Measurements from ENCODE around the gene ARID3B. TPM values are rescaled to one million over a fixed set of nuclear protein-coding genes. Genes with fewer than 3 reads are reported as not detected.

The ARID3B gene, protein sequence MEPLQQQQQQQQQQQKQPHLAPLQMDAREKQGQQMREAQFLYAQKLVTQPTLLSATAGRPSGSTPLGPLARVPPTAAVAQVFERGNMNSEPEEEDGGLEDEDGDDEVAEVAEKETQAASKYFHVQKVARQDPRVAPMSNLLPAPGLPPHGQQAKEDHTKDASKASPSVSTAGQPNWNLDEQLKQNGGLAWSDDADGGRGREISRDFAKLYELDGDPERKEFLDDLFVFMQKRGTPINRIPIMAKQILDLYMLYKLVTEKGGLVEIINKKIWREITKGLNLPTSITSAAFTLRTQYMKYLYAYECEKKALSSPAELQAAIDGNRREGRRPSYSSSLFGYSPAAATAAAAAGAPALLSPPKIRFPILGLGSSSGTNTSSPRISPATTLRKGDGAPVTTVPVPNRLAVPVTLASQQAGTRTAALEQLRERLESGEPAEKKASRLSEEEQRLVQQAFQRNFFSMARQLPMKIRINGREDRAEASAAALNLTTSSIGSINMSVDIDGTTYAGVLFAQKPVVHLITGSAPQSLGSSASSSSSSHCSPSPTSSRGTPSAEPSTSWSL
- 3.7 and 7.0 TPM in 2 replicates for total RNA-seq

GRCh38 chr15:74540761-74541493 is at the start of gene ARID3B:
Gene ARID3B (plus strand): TSS chr15:74541220. CDS start chr15:74543937, 2,717 bp downstream.

DNA sequence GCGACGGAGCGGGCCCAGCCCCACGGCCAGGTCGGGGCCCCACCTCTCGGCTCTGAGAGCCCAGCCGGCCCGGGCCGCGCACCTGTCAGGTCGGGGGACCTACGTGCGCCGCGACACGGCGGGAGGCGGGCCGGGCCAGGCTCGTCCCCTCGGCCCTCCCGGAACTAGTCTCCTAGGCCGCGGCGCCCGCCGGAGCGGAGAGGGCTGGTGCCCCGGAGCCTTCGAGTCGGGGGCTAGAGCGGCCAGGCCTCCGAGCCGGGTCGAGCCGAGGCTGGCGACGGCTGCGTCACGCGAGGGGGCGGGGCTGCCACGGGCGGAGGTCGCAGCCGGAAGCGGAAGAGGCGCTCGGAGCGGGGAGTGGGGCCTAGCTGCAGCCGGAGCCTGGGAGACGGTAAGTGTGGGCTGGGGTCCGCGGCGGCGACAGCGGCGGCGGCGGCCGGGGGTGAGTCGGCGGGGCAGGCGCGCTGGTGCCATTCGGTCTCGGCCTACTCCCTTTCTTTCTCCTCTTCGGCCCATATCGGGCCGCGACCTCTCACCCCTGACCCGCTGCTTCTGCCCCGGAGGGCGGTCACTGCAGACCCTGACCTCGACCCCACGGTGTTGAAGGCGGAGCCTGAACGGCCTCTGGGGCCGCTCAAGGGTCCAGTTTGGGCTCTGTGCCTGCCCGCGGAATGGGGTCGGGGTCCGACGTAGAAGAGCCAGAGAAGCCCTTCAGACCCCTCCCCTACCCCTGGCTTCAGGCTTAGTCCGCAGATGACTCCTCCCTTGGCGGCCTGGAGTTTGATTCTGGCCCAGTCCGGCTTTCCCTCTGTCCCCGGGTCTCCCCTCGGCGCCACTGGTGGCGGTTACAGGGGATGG is 74.7 kb downstream of the ARID3B start, which contains the start of gene CLK3:
TSS of gene CLK3 (plus strand) at position 329 of the 858 bp plus-strand sequence. CDS start 3,361 bp downstream, outside the sequence.

Other genes with a start within 250 kb of the ARID3B start
- 1.1 and 1.6 TPM in 2 replicates for gene CYP11A1, start 173.6 kb upstream of the ARID3B start, total RNA-seq
- gene SEMA7A, start 107.3 kb upstream of the ARID3B start, total RNA-seq, result 33.8 and 96.3 TPM in 2 replicates
- gene UBL7, start 80.1 kb upstream of the ARID3B start, total RNA-seq, result 64.4 and 64.9 TPM in 2 replicates
- 55.5 and 71.5 TPM in 2 replicates for gene CLK3, start 74.6 kb downstream of the ARID3B start, total RNA-seq
- 14.1 and 15.6 TPM in 2 replicates for gene EDC3, start 154.8 kb downstream of the ARID3B start, total RNA-seq
- gene CYP1A1, start 184.3 kb downstream of the ARID3B start, total RNA-seq, result not detected in 2 replicates
- gene CYP1A2, start 207.6 kb downstream of the ARID3B start, total RNA-seq, result not detected in 2 replicates
- 34.4 and 40.1 TPM in 2 replicates for gene CSK, start 240.9 kb downstream of the ARID3B start, total RNA-seq